Mesenchymal stem cell (in vitro differentiated cells and primary cell): ENCODE results near the gene MTMR6.

Experiments
- DNase-seq: peaks from one replicate; pipeline ENCODE4 v3.0.0-alpha.2; 2013
- H2AFZ ChIP-seq: one replicate; pipeline ENCODE4 v1.6.1; 2013; ENCODE audit warnings: low read depth, mild to moderate bottlenecking, control low read depth, inconsistent platforms, low read length, moderate library complexity
- H2AK5ac ChIP-seq: 2 replicates; pipeline ENCODE4 v1.6.1; 2013; ENCODE audit warnings: low read length, moderate library complexity, mild to moderate bottlenecking, inconsistent platforms; ENCODE audit not compliant: severe bottlenecking
- H2BK120ac ChIP-seq: one replicate; pipeline ENCODE4 v1.6.1; 2013; ENCODE audit warnings: low read depth, mild to moderate bottlenecking, inconsistent platforms, low read length, moderate library complexity
- H2BK12ac ChIP-seq, 2 experiments: one replicate each; pipeline ENCODE4 v1.6.1; 2013; ENCODE audit warnings: inconsistent platforms in 2 of 2, low read length in 2 of 2, mild to moderate bottlenecking in 2 of 2, moderate library complexity in 2 of 2, control low read depth in 1 of 2
- H2BK15ac ChIP-seq: one replicate; pipeline ENCODE4 v1.6.1; 2013; ENCODE audit warnings: mild to moderate bottlenecking, low read depth, inconsistent platforms; ENCODE audit not compliant: poor library complexity, severe bottlenecking
- H2BK5ac ChIP-seq: 2 replicates; pipeline ENCODE4 v1.6.1; 2013; ENCODE audit warnings: low read depth, mild to moderate bottlenecking, low read length, control low read depth, inconsistent platforms; ENCODE audit not compliant: poor library complexity, severe bottlenecking
- H3K14ac ChIP-seq, 2 experiments: one replicate each; pipeline ENCODE4 v1.6.1; 2013; ENCODE audit warnings: inconsistent platforms in 2 of 2, low read length in 2 of 2, control low read depth in 1 of 2, mild to moderate bottlenecking in 1 of 2, moderate library complexity in 1 of 2
- H3K18ac ChIP-seq, 2 experiments: one replicate each; pipeline ENCODE4 v1.6.1; 2013; ENCODE audit warnings: inconsistent platforms in 2 of 2, low read length in 2 of 2, control low read depth in 1 of 2, low read depth in 1 of 2, mild to moderate bottlenecking in 1 of 2
- H3K23ac ChIP-seq, 2 experiments: one replicate each; pipeline ENCODE4 v1.6.1; 2013; ENCODE audit warnings: inconsistent platforms in 2 of 2, low read length in 2 of 2, mild to moderate bottlenecking in 2 of 2, moderate library complexity in 2 of 2, control low read depth in 1 of 2
- H3K27ac ChIP-seq: 2 replicates; pipeline ENCODE4 v1.5.1; 2013; ENCODE audit warnings: mild to moderate bottlenecking, moderate library complexity, low read length, control low read depth, inconsistent platforms; ENCODE audit not compliant: poor library complexity, severe bottlenecking
- H3K27me3 ChIP-seq, 2 experiments: 2 replicates each; pipeline versions ENCODE4 v1.6.1 to v1.7.0; 2013; ENCODE audit warnings: low read length in 2 of 2, mild to moderate bottlenecking in 2 of 2, moderate library complexity in 2 of 2, control low read depth in 1 of 2, inconsistent platforms in 1 of 2; ENCODE audit not compliant: control insufficient read depth in 1 of 2, insufficient read depth in 1 of 2
- H3K36me3 ChIP-seq, 2 experiments: 2 replicates each; pipeline versions ENCODE4 v1.6.1 to v1.7.0; 2013; ENCODE audit warnings: low read length in 2 of 2, control low read depth in 1 of 2, inconsistent platforms in 1 of 2, low read depth in 1 of 2, mild to moderate bottlenecking in 1 of 2; ENCODE audit not compliant: insufficient read depth in 2 of 2, control insufficient read depth in 1 of 2
- H3K4ac ChIP-seq, 2 experiments: one replicate each; pipeline ENCODE4 v1.6.1; 2013; ENCODE audit warnings: inconsistent platforms in 2 of 2, low read length in 2 of 2, mild to moderate bottlenecking in 2 of 2, moderate library complexity in 2 of 2, control low read depth in 1 of 2, low read depth in 1 of 2
- H3K4me1 ChIP-seq: 2 replicates; pipeline ENCODE4 v1.6.1; 2013; ENCODE audit warnings: low read depth, low read length, control low read depth; ENCODE audit not compliant: control insufficient read depth, insufficient read depth
- H3K4me2 ChIP-seq: 2 replicates; pipeline ENCODE4 v1.6.1; 2013; ENCODE audit warnings: low read length, mild to moderate bottlenecking, inconsistent platforms; ENCODE audit not compliant: poor library complexity, severe bottlenecking
- H3K4me3 ChIP-seq, 2 experiments: 2 replicates each; pipeline versions ENCODE4 v1.5.1 to v1.7.0; 2013; ENCODE audit warnings: low read length in 2 of 2, mild to moderate bottlenecking in 2 of 2, control low read depth in 1 of 2, low read depth in 1 of 2; ENCODE audit not compliant: insufficient read depth in 1 of 2
- H3K79me1 ChIP-seq: replicated peaks from 2 replicates; pipeline ENCODE4 v1.6.1; 2013; ENCODE audit warnings: mild to moderate bottlenecking, control low read depth, low read length, inconsistent platforms; ENCODE audit not compliant: poor library complexity, severe bottlenecking
- H3K9ac ChIP-seq: 2 replicates; pipeline ENCODE4 v1.7.0; 2013; ENCODE audit warnings: mild to moderate bottlenecking, low read length, moderate library complexity
- H3K9me3 ChIP-seq: 2 replicates; pipeline ENCODE4 v1.7.0; 2013; ENCODE audit warnings: mild to moderate bottlenecking, low read length; ENCODE audit not compliant: control insufficient read depth
- H4K8ac ChIP-seq: one replicate; pipeline ENCODE4 v1.6.1; 2013; ENCODE audit warnings: inconsistent platforms, mild to moderate bottlenecking, low read length, moderate library complexity
- H4K91ac ChIP-seq: one replicate; pipeline ENCODE4 v1.6.1; 2013; ENCODE audit warnings: mild to moderate bottlenecking, low read length, inconsistent platforms
- WGBS: methylation state at CpG from one replicate; pipeline ENCODE4 v1.1.7; 2013; ENCODE audit warnings: mixed read lengths; 5-methylcytosine and 5-hydroxymethylcytosine counted together

The MTMR6 gene

GRCh38 chr13:25227690-25228089, 59.6 kb downstream of the MTMR6 start:
- H3K9me3 ChIP-seq, result no peaks in the 10 kb centered on the region
- no peaks in the 10 kb centered on the region for H3K36me3 ChIP-seq
- DNase-seq, result no peak
- H3K18ac ChIP-seq, result no peak overlapping the region
- no peak overlapping the region for H3K14ac ChIP-seq
- no peak overlapping the region for H3K27ac ChIP-seq
- no peak overlapping the region for H3K4ac ChIP-seq
- no peak overlapping the region for H2BK15ac ChIP-seq
- no peak overlapping the region for H3K23ac ChIP-seq
- no peak overlapping the region for H3K9ac ChIP-seq
- no peak overlapping the region for H4K91ac ChIP-seq
- no peak overlapping the region for H3K4me2 ChIP-seq
- H3K79me1 ChIP-seq, result no peaks in the 10 kb centered on the region
- no peak overlapping the region for H2BK5ac ChIP-seq
- no peak overlapping the region for H4K8ac ChIP-seq
- H2AFZ ChIP-seq, result no peak overlapping the region
- no peak overlapping the region for H2BK120ac ChIP-seq
- no peak overlapping the region for H2BK12ac ChIP-seq
- 92% methylated on average over 15 of the region's 15 CpGs for WGBS
- H3K4me1 ChIP-seq, result no peaks in the 10 kb centered on the region
- H3K27me3 ChIP-seq, result peaks cover 29 to 35% of the 10 kb centered on the region in 2 experiments
- H2AK5ac ChIP-seq, result no peak overlapping the region
- no peak overlapping the region for H3K4me3 ChIP-seq

- WGBS, result 89% methylated on average over 4 of the region's 4 CpGs
- Histone ChIP-seq H3K4ac (no peak overlapping the region), H3K4me2 (no peak overlapping the region), H3K23ac (no peak overlapping the region), H3K18ac (no peak overlapping the region), H3K4me3 (no peak overlapping the region), H3K14ac (no peak overlapping the region), H3K27ac (no peak overlapping the region), H3K4me1 (no peaks in the 10 kb centered on the region), H2BK12ac (no peak overlapping the region), H2AFZ (no peak overlapping the region), H3K36me3 (no peaks in the 10 kb centered on the region), H2BK5ac (no peak overlapping the region), H3K9me3 (no peaks in the 10 kb centered on the region), H3K9ac (no peak overlapping the region), H2BK120ac (no peak overlapping the region), H3K27me3 (peaks cover 30 to 35% of the 10 kb centered on the region in 2 experiments), H3K79me1 (no peaks in the 10 kb centered on the region), H2BK15ac (no peak overlapping the region), H4K91ac (no peak overlapping the region), H2AK5ac (no peak overlapping the region), H4K8ac (no peak overlapping the region)
- DNase-seq, result no peak
Measured at GRCh38 chr13:25225970-25226369, 61.3 kb downstream of the MTMR6 start.

- no peaks in the 10 kb centered on the region for H3K36me3 ChIP-seq
- H2BK12ac ChIP-seq, result no peak overlapping the region
- H2BK15ac ChIP-seq, result no peak overlapping the region
- no peak overlapping the region for H3K23ac ChIP-seq
- H2AK5ac ChIP-seq, result no peak overlapping the region
- no peak overlapping the region for H3K18ac ChIP-seq
- no peak overlapping the region for H3K14ac ChIP-seq
- no peak overlapping the region for H3K9ac ChIP-seq
- no peaks in the 10 kb centered on the region for H3K79me1 ChIP-seq
- H3K27ac ChIP-seq, result no peak overlapping the region
- DNase-seq, result no peak
- no peak overlapping the region for H4K8ac ChIP-seq
- no peak overlapping the region for H3K4me3 ChIP-seq
- peaks cover 26 to 41% of the 10 kb centered on the region in 2 experiments for H3K27me3 ChIP-seq
- no peaks in the 10 kb centered on the region for H3K4me1 ChIP-seq
- no peak overlapping the region for H2BK5ac ChIP-seq
- no peaks in the 10 kb centered on the region for H3K9me3 ChIP-seq
- WGBS, result 95% methylated on average over 8 of the region's 9 CpGs
- no peak overlapping the region for H4K91ac ChIP-seq
- H3K4me2 ChIP-seq, result no peak overlapping the region
- no peak overlapping the region for H2AFZ ChIP-seq
- no peak overlapping the region for H3K4ac ChIP-seq
- no peak overlapping the region for H2BK120ac ChIP-seq
Measured at GRCh38 chr13:25224151-25224550, 63.1 kb downstream of the MTMR6 start.

- no peak overlapping the region for H3K4ac ChIP-seq
- no peaks in the 10 kb centered on the region for H3K4me1 ChIP-seq
- H3K4me2 ChIP-seq, result no peak overlapping the region
- no peak overlapping the region for H2BK15ac ChIP-seq
- H3K36me3 ChIP-seq, result no peaks in the 10 kb centered on the region
- no peak overlapping the region for H2AFZ ChIP-seq
- H3K9me3 ChIP-seq, result no peaks in the 10 kb centered on the region
- H3K27ac ChIP-seq, result no peak overlapping the region
- H4K8ac ChIP-seq, result no peak overlapping the region
- no peaks in the 10 kb centered on the region for H3K79me1 ChIP-seq
- H2BK120ac ChIP-seq, result no peak overlapping the region
- H3K14ac ChIP-seq, result no peak overlapping the region
- DNase-seq, result no peak
- H3K4me3 ChIP-seq, result no peak overlapping the region
- H3K9ac ChIP-seq, result no peak overlapping the region
- no peak overlapping the region for H3K23ac ChIP-seq
- H3K18ac ChIP-seq, result no peak overlapping the region
- 85% methylated on average over 9 of the region's 9 CpGs for WGBS
- no peak overlapping the region for H2BK5ac ChIP-seq
- H4K91ac ChIP-seq, result no peak overlapping the region
- peaks cover 16 to 36% of the 10 kb centered on the region in 2 experiments for H3K27me3 ChIP-seq
- H2BK12ac ChIP-seq, result no peak overlapping the region
- no peak overlapping the region for H2AK5ac ChIP-seq
Measured at GRCh38 chr13:25222740-25223139, 64.5 kb downstream of the MTMR6 start.
